Gastrocnemius medialis (tissue), 4 donors: ENCODE results near the gene ELAVL4. TPM values are rescaled to one million over a fixed set of nuclear protein-coding genes. Genes with fewer than 3 reads are reported as not detected.

Experiments
- ATAC-seq, 2 donors: fragments of 150-250 bp; one replicate each; pipeline ENCODE4 v1.9.1; 2016
- DNase-seq, 2 donors: peaks; one replicate each; pipeline ENCODE4 v3.0.0-alpha.2; 2019
- H3K27ac ChIP-seq, 4 donors: fragments of 200-600 bp; sonication (generic); 1 replicate in 1 of 4; 2 replicates in 3 of 4; pipeline ENCODE4 v1.5.1; 2016 to 2018; ENCODE audit warnings: mild to moderate bottlenecking in 2 of 4, moderate library complexity in 1 of 4
- H3K27me3 ChIP-seq, 3 donors: fragments of 200-600 bp; sonication (generic) in 2 of 3; 1 replicate in 1 of 3; 2 replicates in 2 of 3; pipeline versions ENCODE4 v1.5.1 to v1.6.0; 2016 to 2019; ENCODE audit warnings: mild to moderate bottlenecking in 1 of 3, moderate library complexity in 1 of 3
- H3K36me3 ChIP-seq, 2 donors: fragments of 200-600 bp; sonication (generic) in 1 of 2; one replicate each; pipeline ENCODE4 v1.5.1; 2017 to 2018
- H3K4me1 ChIP-seq, 2 donors: fragments of 200-600 bp; sonication (generic) in 1 of 2; one replicate each; pipeline ENCODE4 v1.5.1; 2016 to 2017; ENCODE audit warnings: mild to moderate bottlenecking in 2 of 2
- H3K4me3 ChIP-seq, 4 donors: fragments of 200-600 bp; sonication (generic) in 3 of 4; 1 replicate in 1 of 4; 2 replicates in 3 of 4; pipeline ENCODE4 v1.5.1; 2016 to 2019; ENCODE audit warnings: mild to moderate bottlenecking in 2 of 4
- H3K9me3 ChIP-seq, 3 donors: fragments of 200-600 bp; sonication (generic) in 2 of 3; 1 replicate in 1 of 3; 2 replicates in 2 of 3; pipeline ENCODE4 v1.5.1; 2016 to 2019
- CTCF ChIP-seq, 5 experiments: fragments of 450-650 bp in 3 of 5; fragments of 200-600 bp in 2 of 5; sonication (generic) in 2 of 5; IDR thresholded peaks in 4 of 5; conservative IDR thresholded peaks in 1 of 5; 1 replicate in 4 of 5; 2 replicates in 1 of 5; pipeline ENCODE4 v1.5.1; 2016 to 2019; ENCODE audit warnings: antibody characterized with exemption in 5 of 5, mild to moderate bottlenecking in 3 of 5, moderate library complexity in 3 of 5
- POLR2A ChIP-seq, 2 donors: fragments of 450-650 bp; IDR thresholded peaks; one replicate each; pipeline ENCODE4 v1.6.1; 2017; ENCODE audit warnings: antibody characterized with exemption in 2 of 2, mild to moderate bottlenecking in 2 of 2, moderate library complexity in 2 of 2
- in situ Hi-C, 4 donors: fragments of 200-750 bp; cut with MboI; loops; one replicate each; pipeline versions ENCODE4 v1.15.0 to v1.8.0; 2017; ENCODE audit warnings: low sequenced_read_pairs in 4 of 4
- intact Hi-C: fragments of 100-400 bp; cut with DNase I; formaldehyde crosslinking; loops from one replicate; pipeline ENCODE4 v1.15.1; 2023; ENCODE audit warnings: low total_unique reads
- total RNA-seq, 4 donors: library from RNA; depleted of rRNA; stranded (reverse); fragments of >200 nt; gene quantifications; one replicate each; pipeline versions ENCODE4 v1.1.0 to v1.2.3, GENCODE V29; 2016

Gene ELAVL4
- total RNA-seq, 4 donors from 2014 or later, result not detected

DNA sequence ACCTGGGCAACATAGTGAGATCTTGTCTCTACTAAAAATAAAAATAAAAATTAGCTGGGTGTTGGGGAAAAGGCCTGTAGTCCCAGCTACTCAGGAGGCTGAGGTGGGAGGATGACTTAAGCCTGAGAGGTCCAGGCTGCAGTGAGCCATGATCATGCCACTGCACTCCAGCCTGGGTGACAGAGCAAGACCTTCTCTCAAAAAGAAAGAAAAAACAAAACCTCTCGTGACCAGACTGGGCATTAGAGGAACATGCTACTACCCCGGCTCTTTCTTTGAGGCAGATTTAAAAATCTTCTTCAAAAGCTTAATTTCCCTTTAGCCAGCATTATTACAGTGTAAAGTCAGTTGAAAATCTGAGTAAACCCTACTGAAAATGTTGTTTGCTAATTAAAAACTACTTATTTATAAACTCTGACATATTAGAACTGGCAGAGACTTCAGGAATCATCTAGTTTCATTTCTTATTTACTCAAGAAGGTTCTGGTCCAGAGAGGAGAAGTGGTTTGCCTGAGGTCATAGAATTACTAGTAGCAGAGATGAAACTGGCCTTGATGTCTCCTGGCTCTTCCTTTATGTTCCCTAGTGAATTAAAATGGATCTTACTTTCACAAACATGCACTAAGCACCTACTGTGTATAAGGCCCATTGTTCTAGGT, 11.6 kb upstream of the ELAVL4 start:
- Histone ChIP-seq H3K27ac (no peak overlapping the region), H3K9me3 (no peaks in the 10 kb centered on the region), H3K4me1 (no peaks in the 10 kb centered on the region), H3K4me3 (no peak overlapping the region), H3K27me3 (no peaks in the 10 kb centered on the region), H3K36me3 (no peaks in the 10 kb centered on the region)
- ATAC-seq (no peak), DNase-seq (no peak)
- TF ChIP-seq CTCF (IDR thresholded peaks at IDR 0.05 in 4 of 5, conservative IDR thresholded peaks at IDR 0.05 in 1 of 5), result no peak
- no peak for TF ChIP-seq POLR2A (IDR thresholded peaks at IDR 0.05)
- intact Hi-C loops (no loop called here), in situ Hi-C loops (no loop called here)

DNA sequence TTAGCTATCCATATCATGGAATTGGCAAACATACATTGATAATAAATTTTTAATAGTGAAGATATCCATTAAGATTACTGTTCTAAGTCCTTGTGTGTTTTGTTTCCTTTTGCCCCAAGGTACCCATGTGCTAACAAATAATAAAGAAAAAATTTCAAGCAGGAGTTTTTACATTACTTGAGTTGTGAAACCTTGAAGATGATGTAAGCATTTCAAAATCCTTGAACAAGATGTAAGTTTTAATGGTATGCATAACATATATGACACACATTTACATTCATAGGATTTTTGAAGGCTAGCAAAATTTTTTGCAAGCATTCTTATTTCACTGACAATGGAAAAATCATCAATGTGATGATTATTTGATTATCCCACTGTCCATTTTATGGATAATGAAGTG, 10.9 kb upstream of the ELAVL4 start:
- no peaks in the 10 kb centered on the region for H3K27me3 ChIP-seq
- H3K9me3 ChIP-seq, result no peaks in the 10 kb centered on the region
- H3K4me3 ChIP-seq, result no peak overlapping the region
- no peak overlapping the region for H3K27ac ChIP-seq
- in situ Hi-C loops (no loop called here), intact Hi-C loops (no loop called here)
- ATAC-seq (no peak), DNase-seq (no peak)
- no peak for TF ChIP-seq CTCF (IDR thresholded peaks at IDR 0.05 in 4 of 5, conservative IDR thresholded peaks at IDR 0.05 in 1 of 5)
- TF ChIP-seq POLR2A (IDR thresholded peaks at IDR 0.05), result no peak
- no peaks in the 10 kb centered on the region for H3K36me3 ChIP-seq
- H3K4me1 ChIP-seq, result no peaks in the 10 kb centered on the region

DNA sequence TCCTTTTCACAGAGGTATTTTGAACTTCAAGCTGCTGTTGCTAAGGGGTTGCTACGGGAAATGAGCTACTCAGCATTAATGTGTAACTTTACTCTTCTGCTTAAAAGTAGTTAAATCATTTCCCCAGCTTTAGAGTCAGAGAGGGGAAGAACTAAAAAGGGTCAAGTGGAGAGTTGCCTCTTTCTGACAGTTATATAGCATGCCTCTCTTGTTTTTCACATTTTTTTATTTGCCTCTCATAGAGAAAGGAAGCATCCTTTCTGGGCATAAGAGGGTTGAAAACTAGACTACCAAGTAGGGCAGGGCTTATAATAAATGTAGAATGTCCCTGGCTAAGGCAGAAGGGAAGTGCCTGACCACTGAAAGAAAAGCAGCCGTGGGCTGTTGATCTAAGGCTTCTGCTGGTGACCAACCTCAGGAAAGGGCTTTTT, 10.1 kb upstream of the ELAVL4 start:
- in situ Hi-C loops, result no loop called here
- Histone ChIP-seq H3K36me3 (no peaks in the 10 kb centered on the region), H3K27me3 (no peaks in the 10 kb centered on the region), H3K4me3 (no peak overlapping the region), H3K27ac (no peak overlapping the region), H3K9me3 (no peaks in the 10 kb centered on the region), H3K4me1 (no peaks in the 10 kb centered on the region)
- DNase-seq (no peak), ATAC-seq (no peak)
- intact Hi-C loops, result no loop called here
- TF ChIP-seq POLR2A (IDR thresholded peaks at IDR 0.05), result no peak
- no peak for TF ChIP-seq CTCF (IDR thresholded peaks at IDR 0.05 in 4 of 5, conservative IDR thresholded peaks at IDR 0.05 in 1 of 5)

DNA sequence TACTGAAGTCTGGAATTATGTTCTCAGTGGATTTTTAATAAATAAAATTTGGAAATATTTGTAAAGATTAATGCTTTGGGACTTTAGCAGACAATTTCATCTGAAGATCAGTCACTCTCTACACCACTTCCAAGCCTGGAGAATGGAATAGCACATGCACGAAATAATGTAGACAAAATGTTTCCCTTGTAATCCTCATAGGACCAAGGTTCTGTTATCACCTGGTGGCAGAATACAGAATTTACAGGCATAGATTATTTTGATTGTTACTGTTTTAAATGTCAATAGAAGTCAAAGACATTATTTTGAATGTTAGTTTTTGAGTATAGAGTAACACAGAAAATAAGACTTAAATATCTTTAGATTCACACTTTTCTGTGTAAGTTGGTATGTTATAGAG, 9.1 kb upstream of the ELAVL4 start:
- Histone ChIP-seq H3K9me3 (no peaks in the 10 kb centered on the region), H3K36me3 (no peaks in the 10 kb centered on the region), H3K4me3 (no peak overlapping the region), H3K27me3 (no peaks in the 10 kb centered on the region), H3K27ac (no peak overlapping the region), H3K4me1 (no peaks in the 10 kb centered on the region)
- TF ChIP-seq CTCF (IDR thresholded peaks at IDR 0.05 in 4 of 5, conservative IDR thresholded peaks at IDR 0.05 in 1 of 5) (no peak), POLR2A (IDR thresholded peaks at IDR 0.05) (no peak)
- DNase-seq (no peak), ATAC-seq (no peak)
- intact Hi-C loops, result no loop called here
- in situ Hi-C loops, result no loop called here

DNA sequence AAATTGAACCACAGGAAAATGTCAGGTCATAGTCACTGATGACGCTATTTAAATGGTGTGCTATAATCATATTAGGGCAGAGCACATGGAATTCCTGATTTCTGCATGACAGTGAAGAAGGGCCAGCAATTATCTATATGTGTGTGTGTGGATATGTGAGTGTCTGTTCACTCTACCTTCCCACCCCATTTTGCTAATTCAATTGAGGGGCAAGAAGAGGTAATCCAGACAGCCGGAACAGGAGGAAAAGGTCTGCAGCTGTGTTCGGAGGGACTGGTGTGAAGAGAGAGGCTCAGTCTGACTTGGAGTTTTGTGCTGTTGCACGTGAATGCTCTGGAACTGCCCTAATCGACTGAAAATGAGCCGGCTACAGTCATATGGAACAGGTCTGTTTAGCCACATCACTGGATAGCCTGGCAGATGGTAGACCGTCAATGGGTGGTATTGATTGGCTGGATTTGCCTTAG, 5.1 kb upstream of the ELAVL4 start:
- no peak for DNase-seq
- TF ChIP-seq POLR2A (IDR thresholded peaks at IDR 0.05) (no peak), CTCF (IDR thresholded peaks at IDR 0.05 in 4 of 5, conservative IDR thresholded peaks at IDR 0.05 in 1 of 5) (no peak)
- Histone ChIP-seq H3K4me3 (no peak overlapping the region), H3K36me3 (no peaks in the 10 kb centered on the region), H3K27me3 (peaks cover 0 to 12% (median 4%) of the 10 kb centered on the region in 3 donors), H3K27ac (no peak overlapping the region), H3K9me3 (no peaks in the 10 kb centered on the region), H3K4me1 (no peaks in the 10 kb centered on the region)
- intact Hi-C loops (no loop called here), in situ Hi-C loops (no loop called here)
- no peak for ATAC-seq
